Measurements from ENCODE around the gene SIDT1. TPM values are rescaled to one million over a fixed set of nuclear protein-coding genes. Genes with fewer than 3 reads are reported as not detected.

The SIDT1 gene
- total and polyA plus RNA-seq, 4 donors: 1.0 to 16.3 (median 4.6) TPM

DNA sequence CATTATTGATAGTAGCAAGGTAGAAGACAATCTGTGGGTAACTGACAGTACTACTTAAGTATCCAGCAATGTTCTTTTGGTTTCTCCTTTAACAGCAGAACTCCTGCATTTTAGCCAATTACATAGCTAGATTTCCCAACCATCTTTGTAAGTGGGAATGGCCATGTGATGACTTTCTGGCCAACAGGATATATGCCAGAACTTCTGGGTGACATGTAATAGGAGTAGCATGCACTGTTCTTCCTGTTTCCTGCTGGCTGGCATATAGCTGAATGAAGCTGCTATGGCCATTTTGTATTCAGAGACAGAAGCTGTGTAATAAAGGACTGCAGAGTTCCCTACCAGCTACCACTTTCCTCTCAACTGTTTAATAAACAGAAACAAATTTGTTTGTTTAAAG is 35.4 kb upstream of the SIDT1 start:
- Histone ChIP-seq H3K9me3 (ENCODE audit: control insufficient read depth in 4 of 4, insufficient read depth in 3 of 4, low read length in 3 of 4) (no peaks in the 10 kb centered on the region), H3K27me3 (ENCODE audit: control insufficient read depth in 3 of 3, insufficient read depth in 3 of 3, low read length in 2 of 3) (no peaks in the 10 kb centered on the region), H3K4me3 (no peak overlapping the region), H3K9ac (ENCODE audit: insufficient read depth in 1 of 2, low read length in 2 of 2) (no peak overlapping the region), H3K4me1 (ENCODE audit: control insufficient read depth in 5 of 5, insufficient read depth in 5 of 5, low read length in 5 of 5) (no peaks in the 10 kb centered on the region), H3K27ac (ENCODE audit: low read depth in 1 of 2, low read length in 1 of 2) (no peak overlapping the region), H3K36me3 (ENCODE audit: control insufficient read depth in 4 of 4, insufficient read depth in 4 of 4, low read length in 4 of 4) (peaks cover 3 to 8% (median 4%) of the 10 kb centered on the region in 4 donors)
- TF ChIP-seq, protein P1, sequence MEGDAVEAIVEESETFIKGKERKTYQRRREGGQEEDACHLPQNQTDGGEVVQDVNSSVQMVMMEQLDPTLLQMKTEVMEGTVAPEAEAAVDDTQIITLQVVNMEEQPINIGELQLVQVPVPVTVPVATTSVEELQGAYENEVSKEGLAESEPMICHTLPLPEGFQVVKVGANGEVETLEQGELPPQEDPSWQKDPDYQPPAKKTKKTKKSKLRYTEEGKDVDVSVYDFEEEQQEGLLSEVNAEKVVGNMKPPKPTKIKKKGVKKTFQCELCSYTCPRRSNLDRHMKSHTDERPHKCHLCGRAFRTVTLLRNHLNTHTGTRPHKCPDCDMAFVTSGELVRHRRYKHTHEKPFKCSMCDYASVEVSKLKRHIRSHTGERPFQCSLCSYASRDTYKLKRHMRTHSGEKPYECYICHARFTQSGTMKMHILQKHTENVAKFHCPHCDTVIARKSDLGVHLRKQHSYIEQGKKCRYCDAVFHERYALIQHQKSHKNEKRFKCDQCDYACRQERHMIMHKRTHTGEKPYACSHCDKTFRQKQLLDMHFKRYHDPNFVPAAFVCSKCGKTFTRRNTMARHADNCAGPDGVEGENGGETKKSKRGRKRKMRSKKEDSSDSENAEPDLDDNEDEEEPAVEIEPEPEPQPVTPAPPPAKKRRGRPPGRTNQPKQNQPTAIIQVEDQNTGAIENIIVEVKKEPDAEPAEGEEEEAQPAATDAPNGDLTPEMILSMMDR (IDR thresholded peaks at IDR 0.05; ENCODE audit: control extremely low read depth, extremely low read depth): no peak
- ATAC-seq (ENCODE audit: insufficient read depth, low FRiP score) (no peak), DNase-seq (peak in 1 of 3 donors; percentile 22)

DNA sequence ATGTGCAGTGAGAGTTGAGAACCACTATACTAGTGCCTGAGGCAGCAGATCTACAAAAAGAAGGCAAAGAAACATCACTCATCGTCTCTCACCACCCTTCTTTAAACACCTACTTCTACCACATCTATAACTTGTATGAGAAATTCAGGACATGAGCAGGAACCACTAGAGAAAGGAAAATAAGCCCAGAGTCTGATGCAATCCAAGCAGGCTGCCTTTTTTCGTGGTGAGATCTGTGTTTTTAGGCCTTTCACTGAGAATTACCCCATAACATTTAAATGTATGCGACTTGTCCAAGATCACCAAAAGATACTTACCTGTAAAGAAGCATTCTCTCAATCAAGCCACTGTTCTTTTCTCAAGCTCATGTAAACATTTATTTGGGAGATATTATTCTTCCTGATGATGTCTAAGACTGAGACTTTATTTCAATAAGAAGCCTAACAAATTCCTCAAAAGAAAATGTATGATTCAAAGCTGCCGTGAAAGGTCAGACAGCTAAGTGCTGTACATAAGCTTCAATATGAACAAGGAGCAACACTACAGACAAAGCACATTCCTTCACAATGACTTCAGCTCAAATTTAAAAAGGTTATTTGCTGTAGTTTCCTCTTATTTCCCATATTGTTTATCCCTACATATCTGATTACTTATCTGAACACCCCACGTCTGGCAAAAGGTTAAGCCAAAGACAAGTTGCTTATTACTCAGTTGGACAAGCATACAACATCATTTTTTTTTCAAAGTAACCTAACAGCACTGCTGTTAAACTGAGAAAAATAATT is 33.9 kb upstream of the SIDT1 start:
- H3K27ac ChIP-seq (ENCODE audit: low read depth in 1 of 2, low read length in 1 of 2): no peak overlapping the region
- H3K27me3 ChIP-seq (ENCODE audit: control insufficient read depth in 3 of 3, insufficient read depth in 3 of 3, low read length in 2 of 3): no peaks in the 10 kb centered on the region
- ATAC-seq (ENCODE audit: insufficient read depth, low FRiP score) (no peak), DNase-seq (no peak)
- H3K9me3 ChIP-seq (ENCODE audit: control insufficient read depth in 4 of 4, insufficient read depth in 3 of 4, low read length in 3 of 4): no peaks in the 10 kb centered on the region
- H3K4me1 ChIP-seq (ENCODE audit: control insufficient read depth in 5 of 5, insufficient read depth in 5 of 5, low read length in 5 of 5): no peaks in the 10 kb centered on the region
- TF ChIP-seq, protein P1 (IDR thresholded peaks at IDR 0.05; ENCODE audit: control extremely low read depth, extremely low read depth): no peak
- peaks cover 4 to 8% (median 7%) of the 10 kb centered on the region in 4 donors for H3K36me3 ChIP-seq (ENCODE audit: control insufficient read depth in 4 of 4, insufficient read depth in 4 of 4, low read length in 4 of 4)
- no peak overlapping the region for H3K9ac ChIP-seq (ENCODE audit: insufficient read depth in 1 of 2, low read length in 2 of 2)
- H3K4me3 ChIP-seq: no peak overlapping the region
- WGBS, 2 donors: 80 to 83% methylated on average over 5 of the region's 5 CpGs

- Histone ChIP-seq H3K27ac (ENCODE audit: low read depth in 1 of 2, low read length in 1 of 2) (no peak overlapping the region), H3K9ac (ENCODE audit: insufficient read depth in 1 of 2, low read length in 2 of 2) (no peak overlapping the region), H3K36me3 (ENCODE audit: control insufficient read depth in 4 of 4, insufficient read depth in 4 of 4, low read length in 4 of 4) (peaks cover 4 to 10% (median 6%) of the 10 kb centered on the region in 4 donors), H3K4me3 (no peak overlapping the region), H3K27me3 (ENCODE audit: control insufficient read depth in 3 of 3, insufficient read depth in 3 of 3, low read length in 2 of 3) (no peaks in the 10 kb centered on the region), H3K9me3 (ENCODE audit: control insufficient read depth in 4 of 4, insufficient read depth in 3 of 4, low read length in 3 of 4) (no peaks in the 10 kb centered on the region), H3K4me1 (ENCODE audit: control insufficient read depth in 5 of 5, insufficient read depth in 5 of 5, low read length in 5 of 5) (no peaks in the 10 kb centered on the region)
- no peak for ATAC-seq (ENCODE audit: insufficient read depth, low FRiP score)
- no peak for DNase-seq
- TF ChIP-seq, protein P1 (IDR thresholded peaks at IDR 0.05; ENCODE audit: control extremely low read depth, extremely low read depth): no peak
- 38 to 84% methylated on average over 1 of the region's 1 CpG for WGBS, 2 donors
These were observed 33.3 kb upstream of the SIDT1 start for GRCh38 chr3:113499081-113499480.
